GM18951 (cell line): ENCODE measurements around the gene TBC1D1.

Experiments
- POLR2A ChIP-seq: IDR thresholded peaks from 4 replicates; pipeline ENCODE4 v1.6.1; 2011; ENCODE audit warnings: mild to moderate bottlenecking; ENCODE audit not compliant: insufficient read length, insufficient read depth; ENCODE audit errors: extremely low read depth
- in situ Hi-C: fragments of 300-500 bp; cut with MboI; formaldehyde crosslinking; loops from one replicate; pipeline ENCODE4 v1.12.0; 2022; ENCODE audit warnings: low sequenced_read_pairs, mixed read lengths, inconsistent platforms; ENCODE audit not compliant: unreplicated experiment

TBC1D1 gene

GRCh38 chr4:38178392-38178995, 287.6 kb downstream of the TBC1D1 start:
- no peak for TF ChIP-seq POLR2A
- in situ Hi-C loops, result loop anchor here (10.0 to 25.0 kb wide), 3 partner anchors 496 to 684 kb away; partner anchors contain the start of genes FAM114A1 and TLR6

GRCh38 chr4:38179690-38180377, 288.9 kb downstream of the TBC1D1 start:
- in situ Hi-C loops, result loop anchor here (10.0 to 25.0 kb wide), 3 partner anchors 495 to 682 kb away; partner anchors contain the start of genes FAM114A1 and TLR6
- TF ChIP-seq POLR2A, result no peak

GRCh38 chr4:38180456-38180855, 289.6 kb downstream of the TBC1D1 start:
- in situ Hi-C loops, result loop anchor here (25.0 kb wide), 1 partner anchor 682 kb away; the partner anchor contains the start of genes FAM114A1 and TLR6
- TF ChIP-seq POLR2A, result no peak

- no peak for TF ChIP-seq POLR2A
- in situ Hi-C loops, result loop anchor here (25.0 kb wide), 1 partner anchor 681 kb away; the partner anchor contains the start of genes FAM114A1 and TLR6
Measured at GRCh38 chr4:38181286-38181685, 290.4 kb downstream of the TBC1D1 start.

GRCh38 chr4:38182334-38182998, 291.6 kb downstream of the TBC1D1 start:
- in situ Hi-C loops, result loop anchor here (25.0 kb wide), 1 partner anchor 680 kb away; the partner anchor contains the start of genes FAM114A1 and TLR6
- no peak for TF ChIP-seq POLR2A

- TF ChIP-seq POLR2A, result no peak
- in situ Hi-C loops, result loop anchor here (25.0 kb wide), 1 partner anchor 678 kb away; the partner anchor contains the start of genes FAM114A1 and TLR6
Measured at GRCh38 chr4:38184404-38184803, 293.5 kb downstream of the TBC1D1 start.

- in situ Hi-C loops, result loop anchor here (25.0 kb wide), 1 partner anchor 677 kb away; the partner anchor contains the start of genes FAM114A1 and TLR6
- TF ChIP-seq POLR2A, result no peak
Measured at GRCh38 chr4:38185406-38186144, 294.7 kb downstream of the TBC1D1 start.

GRCh38 chr4:38188136-38188535, 297.3 kb downstream of the TBC1D1 start:
- in situ Hi-C loops, result loop anchor here (25.0 kb wide), 1 partner anchor 674 kb away; the partner anchor contains the start of genes FAM114A1 and TLR6
- TF ChIP-seq POLR2A, result no peak

GRCh38 chr4:38188631-38189101, 297.8 kb downstream of the TBC1D1 start:
- in situ Hi-C loops, result loop anchor here (25.0 kb wide), 1 partner anchor 674 kb away; the partner anchor contains the start of genes FAM114A1 and TLR6
- no peak for TF ChIP-seq POLR2A
